ENCODE data around the gene TPD52L1.
"Not testable (repeated sequence)": the region's sequence is repeated elsewhere in the genome, so short reads cannot be mapped to it uniquely, and the experiment has no call there.

Gene TPD52L1

GRCh38 chr6:125142618-125143017, 11.0 kb upstream of the TPD52L1 start:
- no peak for DNase-seq (ENCODE audit: low read depth in 2 of 2)

- DNase-seq (ENCODE audit: low read depth in 2 of 2): no peak
Measured at GRCh38 chr6:125144822-125145221, 8.8 kb upstream of the TPD52L1 start.

DNA sequence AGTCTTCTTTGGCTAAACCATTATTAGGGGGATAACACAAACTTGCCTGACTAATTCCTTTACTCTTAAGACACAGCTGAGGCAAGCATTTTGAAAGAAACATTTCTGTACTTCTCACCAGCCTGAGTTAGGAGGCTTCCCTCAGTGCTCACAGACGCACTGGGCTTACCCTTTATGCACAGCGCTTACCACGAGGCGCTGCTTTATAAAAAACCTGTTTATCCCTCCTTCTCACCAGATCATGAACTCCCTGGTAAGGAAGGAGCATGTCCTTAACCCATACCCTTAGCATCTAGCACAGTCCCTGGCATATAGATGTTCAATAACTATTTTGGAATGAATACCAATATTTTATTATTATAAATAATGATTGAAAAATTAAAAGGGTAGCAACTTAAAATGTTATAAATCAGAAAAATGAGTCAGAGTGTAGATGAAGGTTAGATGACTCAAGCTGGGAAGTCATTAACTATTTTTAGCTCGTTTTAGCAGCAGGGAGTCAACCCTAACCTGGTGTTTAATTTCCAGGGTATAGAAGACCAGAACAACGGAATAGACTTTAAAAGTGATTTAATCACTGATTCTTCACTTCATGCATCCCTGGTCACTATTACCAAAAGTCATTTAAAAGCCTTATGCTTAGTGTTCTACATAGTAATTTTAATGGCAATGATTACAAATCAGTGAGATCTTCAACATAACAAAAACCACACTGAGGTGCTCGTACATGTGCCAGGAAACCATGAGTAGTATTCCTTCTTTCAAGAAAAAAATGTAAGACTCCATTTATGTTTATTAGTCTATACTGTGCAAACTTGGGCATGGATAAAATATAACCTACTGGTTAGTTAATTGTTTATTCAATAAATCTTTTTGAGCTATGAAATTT, 4.1 kb upstream of the TPD52L1 start:
- no peak for DNase-seq (ENCODE audit: low read depth in 2 of 2)

DNA sequence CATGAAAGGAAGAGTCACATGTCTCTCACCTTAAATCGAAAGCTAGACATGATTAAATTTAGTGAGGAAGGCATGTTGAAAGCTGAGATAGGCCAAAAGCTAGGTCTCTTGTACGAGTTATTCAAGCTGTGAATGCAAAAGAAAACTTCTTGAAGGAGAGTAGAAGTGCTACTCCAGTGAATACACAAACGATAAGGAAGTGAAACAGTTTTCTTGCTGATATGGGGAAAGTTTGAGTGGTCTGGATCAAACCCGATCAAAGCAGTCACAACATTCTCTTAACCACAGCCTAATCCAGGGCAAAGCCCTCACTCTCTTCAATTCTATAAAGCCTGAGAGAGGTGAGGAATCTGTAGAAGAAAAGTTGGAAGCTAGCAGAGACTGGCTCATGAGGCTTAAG, 1.9 kb upstream of the TPD52L1 start:
- DNase-seq (ENCODE audit: low read depth in 2 of 2): no peak

GRCh38 chr6:125154118-125154760, 666 bp downstream of the TPD52L1 start:
- DNase-seq (ENCODE audit: low read depth in 2 of 2): no peak

- DNase-seq (ENCODE audit: low read depth in 2 of 2): no peak
Measured at GRCh38 chr6:125154761-125155135, 1.2 kb downstream of the TPD52L1 start.

- no peak for DNase-seq (ENCODE audit: low read depth in 2 of 2)
Measured at GRCh38 chr6:125155344-125155743, 1.8 kb downstream of the TPD52L1 start.

- DNase-seq (ENCODE audit: low read depth in 2 of 2): no peak
Measured at GRCh38 chr6:125156496-125156895, 2.9 kb downstream of the TPD52L1 start.

DNA sequence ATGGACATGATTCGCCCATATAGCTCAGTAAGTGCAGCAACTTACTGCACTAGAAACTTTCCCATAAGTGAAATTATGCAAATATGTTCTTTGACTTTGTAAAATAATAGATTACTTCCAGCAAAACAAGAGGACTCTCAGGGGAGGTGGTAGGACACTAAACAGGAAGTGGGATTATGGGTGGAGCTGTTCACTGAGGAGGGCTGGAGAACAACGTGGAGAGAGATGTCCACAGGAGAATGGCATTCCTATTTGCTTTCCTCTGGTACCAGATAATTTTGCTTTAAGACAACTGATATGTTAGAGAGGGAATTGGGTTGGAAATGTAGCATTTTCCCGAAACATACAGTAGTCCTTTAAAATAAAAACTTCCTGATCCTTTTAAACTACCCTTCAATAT, 3.7 kb downstream of the TPD52L1 start:
- no peak for DNase-seq (ENCODE audit: low read depth in 2 of 2)

DNA sequence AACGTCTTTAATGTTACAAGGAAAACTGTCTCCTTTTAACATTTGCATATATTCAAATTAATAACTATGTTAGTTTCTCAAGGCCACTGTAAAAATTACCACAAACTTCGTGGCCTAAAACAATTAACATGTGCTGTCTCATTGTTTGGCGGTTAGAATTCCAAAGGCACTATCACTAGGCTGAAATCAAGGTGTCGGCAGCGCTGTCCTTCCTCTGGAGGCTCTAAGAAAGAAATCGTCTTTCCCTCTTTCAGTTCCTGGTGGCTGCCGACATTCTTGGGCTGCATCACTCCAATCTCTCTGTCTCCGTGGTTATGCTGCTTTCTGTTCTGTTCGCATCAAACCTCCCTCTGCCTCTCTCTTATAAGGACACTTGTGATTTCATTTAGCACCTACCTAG, 4.2 kb downstream of the TPD52L1 start:
- no peak for DNase-seq (ENCODE audit: low read depth in 2 of 2)

- DNase-seq (ENCODE audit: low read depth in 2 of 2): not testable (repeated sequence)
Measured at GRCh38 chr6:125163339-125163738, 9.8 kb downstream of the TPD52L1 start.

DNA sequence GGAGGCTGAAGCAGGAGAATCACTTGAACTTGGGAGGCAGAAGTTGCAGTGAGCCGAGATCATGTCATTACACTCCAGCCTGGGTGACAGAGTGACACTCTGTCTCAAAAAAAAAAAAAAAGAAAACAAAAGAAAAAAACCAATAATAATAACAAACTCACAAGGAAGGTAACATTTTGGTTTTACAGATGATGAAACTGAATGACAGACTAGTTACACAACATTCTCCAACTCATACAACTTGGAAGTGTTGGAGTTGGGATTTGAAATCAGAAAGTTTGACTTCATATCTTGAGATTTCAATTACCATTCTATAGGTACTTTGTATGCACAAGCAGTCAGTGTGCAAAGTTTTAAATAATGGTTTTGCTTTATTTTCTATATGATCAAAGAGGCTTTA, 10.2 kb downstream of the TPD52L1 start:
- DNase-seq (ENCODE audit: low read depth in 2 of 2): no peak

GRCh38 chr6:125164696-125165095, 11.1 kb downstream of the TPD52L1 start:
- no peak for DNase-seq (ENCODE audit: low read depth in 2 of 2)

DNA sequence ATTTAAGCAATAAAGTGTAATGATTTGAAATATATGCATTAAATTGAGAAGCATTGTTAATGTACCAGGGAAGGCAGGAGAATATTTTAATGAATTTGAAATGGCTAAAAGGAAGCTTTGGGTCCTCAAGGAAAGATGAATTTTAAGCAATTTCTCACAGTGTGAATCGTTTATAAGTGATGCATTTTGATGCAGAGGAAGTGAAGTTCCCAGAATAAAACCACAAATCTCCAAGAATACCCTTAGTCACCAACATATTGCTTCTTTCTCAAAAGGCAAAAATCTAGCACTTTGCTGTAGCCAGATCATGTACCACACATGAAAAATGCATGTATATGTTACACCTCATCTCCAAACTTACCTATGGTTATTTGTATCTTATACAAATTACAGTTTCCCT, 11.7 kb downstream of the TPD52L1 start:
- peak; percentile 33 for DNase-seq (ENCODE audit: low read depth in 2 of 2)

- DNase-seq (ENCODE audit: low read depth in 2 of 2): no peak
Measured at GRCh38 chr6:125165776-125166175, 12.2 kb downstream of the TPD52L1 start.

DNA sequence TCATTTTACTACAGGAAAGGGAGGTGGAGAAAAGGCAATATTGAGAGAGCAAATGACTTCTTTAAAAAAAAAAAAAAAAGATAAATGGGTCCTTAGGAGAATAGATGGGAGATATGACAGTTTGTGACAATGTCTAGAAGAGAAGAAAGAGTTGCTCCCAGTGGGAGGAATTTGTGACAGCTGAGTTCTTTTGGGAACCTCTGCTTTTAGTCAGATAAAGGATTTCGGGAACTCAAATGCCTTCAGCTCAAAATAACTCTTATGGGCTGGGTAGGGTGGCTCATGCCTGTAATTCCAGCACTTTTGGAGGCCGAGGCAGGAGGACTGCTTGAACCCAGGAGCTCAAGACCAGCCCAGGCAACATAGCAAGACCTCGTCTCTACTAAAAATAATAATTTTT, 13.1 kb downstream of the TPD52L1 start:
- no peak for DNase-seq (ENCODE audit: low read depth in 2 of 2)

DNA sequence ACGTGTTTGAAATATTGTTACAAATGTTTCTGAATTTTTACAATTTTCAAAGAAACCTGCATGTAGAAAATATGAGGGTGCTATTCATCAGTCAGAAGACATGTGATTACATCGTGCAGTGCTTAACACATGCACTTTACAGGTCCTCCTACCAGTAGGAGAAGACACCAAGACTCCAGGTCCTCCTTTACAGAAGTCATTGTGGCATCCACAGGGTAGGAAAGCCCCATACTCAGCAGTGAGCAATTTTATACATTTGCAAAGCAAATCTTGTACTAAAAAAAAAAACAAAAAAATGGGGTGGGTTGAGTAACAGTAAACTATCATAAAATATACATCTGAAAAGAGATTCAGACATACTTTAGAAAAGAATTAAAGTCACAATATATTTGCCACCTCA, 14.0 kb downstream of the TPD52L1 start:
- DNase-seq (ENCODE audit: low read depth in 2 of 2): no peak

DNA sequence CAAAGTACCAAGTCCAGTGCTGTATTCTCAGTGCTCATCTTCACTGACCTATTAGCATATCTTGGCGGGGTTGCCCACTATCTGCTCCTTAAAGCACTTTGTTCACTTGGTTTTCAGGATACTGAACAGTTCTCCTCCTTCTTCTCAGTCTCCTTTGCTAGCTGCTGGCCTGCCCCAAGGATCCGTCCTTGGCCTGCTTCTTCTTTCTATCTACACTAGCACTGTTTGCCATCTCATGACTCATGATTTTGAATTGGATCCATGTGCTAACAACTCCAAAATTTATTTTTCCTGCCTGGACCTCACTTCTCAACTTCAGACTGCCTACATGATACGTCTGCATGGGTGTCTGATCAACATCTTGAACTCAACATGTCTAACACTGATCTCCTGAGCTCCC, 15.5 kb downstream of the TPD52L1 start:
- peak; percentile 39 to 45 for DNase-seq (ENCODE audit: low read depth in 2 of 2)

DNA sequence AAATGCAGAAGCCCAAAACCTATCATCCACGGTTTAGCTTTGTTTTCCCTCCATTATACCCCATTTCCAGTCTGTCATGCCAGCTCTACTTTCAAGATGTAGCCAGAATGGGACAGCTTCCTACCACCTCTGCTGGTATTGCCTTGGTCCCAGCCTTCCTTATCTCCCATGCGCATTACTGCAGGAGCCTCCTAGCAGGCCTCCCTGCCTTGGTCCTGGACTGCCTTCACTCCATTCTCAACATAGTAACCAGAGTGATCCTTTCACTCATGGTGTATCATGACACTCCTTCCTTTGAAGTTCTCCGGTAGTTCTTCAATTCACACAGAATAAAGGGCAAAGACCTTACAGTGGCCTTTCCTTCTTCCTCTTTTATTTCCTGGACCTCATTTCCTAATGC, 15.9 kb downstream of the TPD52L1 start:
- no peak for DNase-seq (ENCODE audit: low read depth in 2 of 2)

DNA sequence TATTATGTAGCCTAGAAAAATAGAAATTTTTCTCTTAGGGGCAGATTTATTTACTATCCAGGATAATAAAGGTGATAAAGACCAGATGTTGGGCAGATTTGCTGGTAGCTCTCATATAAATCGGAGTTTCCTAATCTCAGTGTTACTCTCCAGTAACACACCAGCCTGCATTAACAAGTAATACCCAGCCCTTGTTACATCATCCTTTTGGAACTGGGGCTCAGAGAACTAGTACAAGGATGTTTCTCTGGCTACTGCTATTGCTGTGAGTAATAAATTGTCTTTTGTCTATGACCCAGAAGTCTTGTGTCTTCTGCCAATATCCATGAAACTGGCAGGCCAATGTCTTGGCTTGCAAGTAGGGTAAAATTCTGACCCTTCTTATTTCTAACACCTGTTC, 16.8 kb downstream of the TPD52L1 start:
- peak; percentile 64 to 78 for DNase-seq (ENCODE audit: low read depth in 2 of 2)

GRCh38 chr6:125173341-125174095, 19.9 kb downstream of the TPD52L1 start:
- no peak for DNase-seq (ENCODE audit: low read depth in 2 of 2)

DNA sequence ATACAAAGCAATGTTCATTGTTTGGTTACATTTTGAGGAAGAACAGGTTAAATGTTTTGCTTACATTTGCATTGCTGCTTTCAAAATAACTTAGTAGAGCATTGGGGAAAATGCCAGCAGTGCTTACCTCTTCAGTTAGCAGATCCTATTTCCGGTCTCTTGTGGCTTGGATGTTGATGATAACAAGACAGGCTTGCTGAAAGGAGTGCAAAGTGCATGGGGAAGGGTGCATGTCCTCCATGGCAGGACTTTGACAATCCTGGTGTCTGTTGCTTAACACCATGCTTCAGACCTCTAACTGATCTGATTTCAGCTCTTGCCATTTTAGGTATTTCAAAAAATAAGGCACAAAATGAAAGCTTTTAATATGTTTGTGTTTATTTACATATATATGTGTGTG, 21.1 kb downstream of the TPD52L1 start:
- no peak for DNase-seq (ENCODE audit: low read depth in 2 of 2)

All from fibroblast of skin of left biceps (primary cell).